HepG2 (cell line): ENCODE data around the gene ANKRD44. TPM values are rescaled to one million over a fixed set of nuclear protein-coding genes. Genes with fewer than 3 reads are reported as not detected.

ENCODE experiments used
- ATAC-seq: fragments of 200-7000 bp; cut with Tn5 transposase; 3 replicates; pipeline ENCODE4 v1.9.1; 2020; ENCODE audit warnings: mild to moderate bottlenecking, moderate library complexity
- BruUV-seq: library from RNA; stranded (reverse); fragments of 400-500 nt; replicated peaks from 2 replicates; lab custom pipeline; 2021; lab: Mats Ljungman, UMichigan
- CTCF ChIA-PET: fragments of 300-600 bp; formaldehyde crosslinking; extraction: SDS; loops from one replicate; lab custom pipeline; 2021; ENCODE audit warnings: low total read pairs, inconsistent platforms, low intra/inter-chr PET ratio; lab: Yijun Ruan, JAX
- POLR2A ChIA-PET: fragments of 350-600 bp; sonication (Branson Sonifier 250); formaldehyde crosslinking; loops from one replicate; lab custom pipeline; 2020; ENCODE audit warnings: antibody characterized with exemption, inconsistent platforms; lab: Yijun Ruan, JAX
- DNase-seq: peaks from one replicate; pipeline ENCODE4 v3.0.0-alpha.2; 2015; ENCODE audit warnings: low spot score
- FAIRE-seq: peaks from 3 replicates; lab custom pipeline; 2011; peaks lifted over from hg19 to GRCh38; lab: Jason Lieb, UNC
- H2AFZ ChIP-seq: one replicate; pipeline ENCODE4 v1.6.1; 2011; ENCODE audit warnings: low read length, inconsistent platforms
- H3K27ac ChIP-seq: fragments of 300-600 bp; 3 replicates; pipeline ENCODE4 v1.8.0; 2011; ENCODE audit warnings: mixed run types, mild to moderate bottlenecking, mixed read lengths, low read length, inconsistent platforms; ENCODE audit not compliant: insufficient read depth; ENCODE audit errors: extremely low read length
- H3K27me3 ChIP-seq, 2 experiments: fragments of 200-600 bp in 1 of 2; 2 replicates in 1 of 2; 3 replicates in 1 of 2; pipeline versions ENCODE4 v1.6.0 to v1.8.0; 2011; ENCODE audit warnings: low read length in 2 of 2, mild to moderate bottlenecking in 2 of 2, moderate library complexity in 2 of 2, inconsistent platforms in 1 of 2; ENCODE audit not compliant: insufficient read depth in 2 of 2, control insufficient read depth in 1 of 2
- H3K36me3 ChIP-seq, 2 experiments: fragments of 200-600 bp in 1 of 2; replicated peaks in 1 of 2; 2 replicates in 1 of 2; 3 replicates in 1 of 2; pipeline versions ENCODE4 v1.5.1 to v1.8.0; 2011; ENCODE audit warnings: low read length in 2 of 2, inconsistent platforms in 1 of 2; ENCODE audit not compliant: insufficient read depth in 2 of 2, control insufficient read depth in 1 of 2
- H3K4me1 ChIP-seq: 2 replicates; pipeline ENCODE4 v1.5.1; 2012; ENCODE audit warnings: low read length, inconsistent platforms; ENCODE audit not compliant: insufficient read depth
- H3K4me2 ChIP-seq: 2 replicates; pipeline ENCODE4 v1.6.0; 2011; ENCODE audit warnings: low read depth, low read length, inconsistent platforms
- H3K4me3 ChIP-seq, 3 experiments: fragments of 200-600 bp in 1 of 3; sonication (generic), shearing (Covaris generic) in 1 of 3; replicated peaks in 1 of 3; 2 replicates each; pipeline ENCODE4 v1.5.1; 2011 to 2016; ENCODE audit warnings: low read length in 3 of 3, inconsistent platforms in 2 of 3, low read depth in 2 of 3, mild to moderate bottlenecking in 2 of 3, control low read depth in 1 of 3, mixed read lengths in 1 of 3; ENCODE audit not compliant: insufficient read depth in 1 of 3
- H3K79me2 ChIP-seq: one replicate; pipeline ENCODE4 v1.6.1; 2011; ENCODE audit warnings: low read length, inconsistent platforms; ENCODE audit not compliant: insufficient read depth
- H3K9ac ChIP-seq: 2 replicates; pipeline ENCODE4 v1.6.0; 2011; ENCODE audit warnings: mild to moderate bottlenecking, low read depth, low read length, inconsistent platforms; ENCODE audit not compliant: insufficient read depth
- H3K9me3 ChIP-seq: 2 replicates; pipeline ENCODE4 v1.5.1; 2012; ENCODE audit warnings: mild to moderate bottlenecking, low read length
- H4K20me1 ChIP-seq: 2 replicates; pipeline ENCODE4 v1.6.0; 2011; ENCODE audit warnings: inconsistent platforms, mild to moderate bottlenecking, low read length, moderate library complexity; ENCODE audit not compliant: insufficient read depth
- CEBPB ChIP-seq: IDR thresholded peaks from 2 replicates; pipeline ENCODE4 v1.6.1; 2011; ENCODE audit warnings: low read depth, low read length, improper control_type of control experiment, borderline replicate concordance
- KDM5A ChIP-seq: fragments of 200-600 bp; sonication (generic); IDR thresholded peaks from 2 replicates; pipeline ENCODE4 v1.7.0; 2018; ENCODE audit warnings: antibody characterized with exemption, mild to moderate bottlenecking, low read length, borderline replicate concordance
- NFKBIZ ChIP-seq: IDR thresholded peaks from 2 replicates; pipeline ENCODE4 v1.6.1; 2018; ENCODE audit warnings: missing genetic modification reagents, missing compliant biosample characterization
- PCBP2 ChIP-seq: fragments of 200-400 bp; formaldehyde crosslinking; optimal IDR thresholded peaks from 2 replicates; pipeline ENCODE3; 2018; ENCODE audit warnings: low read length, low read depth; ENCODE audit not compliant: poor library complexity, severe bottlenecking
- ZNF234 ChIP-seq: sonication (generic); formaldehyde crosslinking; conservative IDR thresholded peaks from 2 replicates; pipeline ENCODE4 v1.5.1; 2020; ENCODE audit warnings: mild to moderate bottlenecking, missing genetic modification reagents
- WGBS: methylation state at CpG from one replicate; pipeline ENCODE4 v1.1.6; 2017; ENCODE audit warnings: low lambda C conversion rate; 5-methylcytosine and 5-hydroxymethylcytosine counted together
- in situ Hi-C: cut with HindIII; loops from 2 replicates; pipeline ENCODE4 v1.10.0; 2017; ENCODE audit warnings: low pct_unique_long_range_greater_than_20kb; ENCODE audit not compliant: extremely low pct_ligation_motif_present
- intact Hi-C: fragments of 100-400 bp; cut with micrococcal nuclease; formaldehyde crosslinking; loops from one replicate; pipeline ENCODE4 v1.10.0; 2022; ENCODE audit not compliant: unreplicated experiment
- polyA plus RNA-seq, 8 experiments: library from polyadenylated mRNA; depleted of rRNA in 3 of 8; stranded (reverse) in 7 of 8; unstranded in 1 of 8; fragments of >200 nt; fragmentation: Illumina TruSeq in 4 of 8; extraction: Trizol in 4 of 8; gene quantifications; 2 replicates each; pipeline versions ENCODE4 v1.2.1 to v1.2.3, GENCODE V29; 2011 to 2016; ENCODE audit warnings: low read depth in 4 of 8, missing spikeins in 1 of 8, mixed read lengths in 1 of 8; ENCODE audit not compliant: insufficient read depth in 1 of 8
- total RNA-seq, 5 experiments: library from RNA; depleted of rRNA; stranded (reverse); fragments of >200 nt; fragmentation: Illumina TruSeq; extraction: Trizol; gene quantifications; 2 replicates each; pipeline ENCODE4 v1.2.3, GENCODE V29; 2016; ENCODE audit warnings: low read depth in 1 of 5
- TF ChIP-seq, protein P1 (sequence below): sonication (generic); formaldehyde crosslinking; conservative IDR thresholded peaks from 2 replicates; pipeline ENCODE4 v1.4.0; 2020; ENCODE audit warnings: missing genetic modification reagents
- TF ChIP-seq, protein P2 (sequence below): IDR thresholded peaks from 2 replicates; pipeline ENCODE4 v1.6.1; 2016; ENCODE audit warnings: low read depth, missing genetic modification reagents, missing compliant biosample characterization

The ANKRD44 gene
- total and polyA plus RNA-seq, 2 of the 13 experiments (the other 11 are each of a cell fraction or from before 2014, with no cell fraction given): 0.04 to 0.11 TPM

DNA sequence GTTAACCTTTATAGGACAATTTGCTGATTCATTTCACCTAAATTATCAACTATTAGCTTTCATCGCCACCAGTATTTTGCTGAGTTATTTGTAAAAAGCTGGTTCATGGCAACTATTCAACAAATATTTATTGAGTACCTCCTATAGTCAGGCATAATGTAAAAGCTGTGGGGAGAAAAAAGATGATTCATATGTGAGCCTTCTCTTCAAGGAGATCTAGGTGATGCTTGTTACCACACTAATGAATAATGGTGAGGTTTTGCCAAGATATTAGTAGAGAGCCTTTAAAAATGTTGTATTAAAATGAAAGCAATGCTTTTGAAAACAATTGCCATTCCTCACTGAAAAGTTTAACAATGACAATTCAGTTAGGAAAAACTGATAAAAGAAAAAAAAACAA, 187.8 kb downstream of the ANKRD44 start:
- POLR2A ChIA-PET: no interaction called here
- H3K9me3 ChIP-seq: no peaks in the 10 kb centered on the region
- FAIRE-seq: no peak
- no peak overlapping the region for H2AFZ ChIP-seq
- TF ChIP-seq PCBP2 (no peak), KDM5A (no peak), ZNF234 (CRISPR knock-in tag) (no peak), NFKBIZ (no peak)
- TF ChIP-seq, protein P1, sequence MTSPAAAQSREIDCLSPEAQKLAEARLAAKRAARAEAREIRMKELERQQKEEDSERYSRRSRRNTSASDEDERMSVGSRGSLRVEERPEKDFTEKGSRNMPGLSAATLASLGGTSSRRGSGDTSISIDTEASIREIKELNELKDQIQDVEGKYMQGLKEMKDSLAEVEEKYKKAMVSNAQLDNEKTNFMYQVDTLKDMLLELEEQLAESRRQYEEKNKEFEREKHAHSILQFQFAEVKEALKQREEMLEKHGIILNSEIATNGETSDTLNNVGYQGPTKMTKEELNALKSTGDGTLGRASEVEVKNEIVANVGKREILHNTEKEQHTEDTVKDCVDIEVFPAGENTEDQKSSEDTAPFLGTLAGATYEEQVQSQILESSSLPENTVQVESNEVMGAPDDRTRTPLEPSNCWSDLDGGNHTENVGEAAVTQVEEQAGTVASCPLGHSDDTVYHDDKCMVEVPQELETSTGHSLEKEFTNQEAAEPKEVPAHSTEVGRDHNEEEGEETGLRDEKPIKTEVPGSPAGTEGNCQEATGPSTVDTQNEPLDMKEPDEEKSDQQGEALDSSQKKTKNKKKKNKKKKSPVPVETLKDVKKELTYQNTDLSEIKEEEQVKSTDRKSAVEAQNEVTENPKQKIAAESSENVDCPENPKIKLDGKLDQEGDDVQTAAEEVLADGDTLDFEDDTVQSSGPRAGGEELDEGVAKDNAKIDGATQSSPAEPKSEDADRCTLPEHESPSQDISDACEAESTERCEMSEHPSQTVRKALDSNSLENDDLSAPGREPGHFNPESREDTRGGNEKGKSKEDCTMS (CRISPR knock-in tag): no peak
- CTCF ChIA-PET: no interaction called here
- H3K27me3 ChIP-seq: peaks cover 2 to 9% of the 10 kb centered on the region in 2 experiments; a peak in 3 of 5 replicates
- no peaks in the 10 kb centered on the region for H3K4me1 ChIP-seq
- intact Hi-C loops (no loop called here), in situ Hi-C loops (no loop called here)
- ATAC-seq: no peak
- H3K36me3 ChIP-seq: no peaks in the 10 kb centered on the region
- H4K20me1 ChIP-seq: no peaks in the 10 kb centered on the region
- WGBS: 66% methylated on average over 1 of the region's 1 CpG
- H3K27ac ChIP-seq: no peak overlapping the region
- no peaks in the 10 kb centered on the region for H3K79me2 ChIP-seq
- DNase-seq: no peak
- H3K4me2 ChIP-seq: no peak overlapping the region
- no peak overlapping the region for H3K9ac ChIP-seq
- no peak overlapping the region for H3K4me3 ChIP-seq
- BruUV-seq: no TSS peak

DNA sequence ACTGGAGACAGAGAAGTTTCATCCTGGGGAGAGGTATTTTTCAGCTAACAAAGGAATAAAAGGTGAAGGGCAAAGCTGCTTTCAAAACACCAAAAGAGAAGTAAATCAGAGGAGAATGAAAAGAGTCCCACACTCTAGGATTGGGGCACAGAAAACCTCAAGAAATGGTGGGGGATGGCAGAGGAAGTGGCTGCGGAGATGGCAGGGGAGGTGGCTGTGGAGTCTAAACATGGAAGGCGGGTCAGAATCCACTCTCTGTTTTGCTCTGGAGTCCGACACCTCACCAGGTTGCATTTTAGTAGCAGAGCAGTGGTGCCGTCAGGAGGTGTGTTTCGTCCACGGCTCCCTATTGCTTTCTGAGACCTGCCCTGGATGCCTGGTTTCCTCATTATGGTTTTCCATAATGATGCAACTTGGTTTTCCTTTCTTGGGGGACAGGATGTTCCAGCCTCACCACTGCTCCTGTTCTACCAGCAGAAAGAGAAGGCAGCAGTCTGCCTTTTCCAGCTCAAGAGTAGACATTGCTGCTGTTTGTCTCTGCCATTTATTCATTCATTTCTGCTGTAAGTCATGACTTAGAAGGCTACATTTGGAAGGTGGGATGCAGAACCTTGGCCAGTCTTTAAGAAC, 188.7 kb downstream of the ANKRD44 start:
- intact Hi-C loops: no loop called here
- POLR2A ChIA-PET: no interaction called here

More for the DNA sequence above, 188.7 kb downstream of the ANKRD44 start:
- Histone ChIP-seq H2AFZ (no peak overlapping the region), H3K27ac (no peak overlapping the region), H3K9me3 (no peaks in the 10 kb centered on the region), H3K4me1 (no peaks in the 10 kb centered on the region), H3K27me3 (peaks cover 2 to 9% of the 10 kb centered on the region in 2 experiments; a peak in 3 of 5 replicates), H3K9ac (no peak overlapping the region), H3K4me2 (no peak overlapping the region), H3K79me2 (no peaks in the 10 kb centered on the region), H3K4me3 (no peak overlapping the region), H3K36me3 (no peaks in the 10 kb centered on the region), H4K20me1 (no peaks in the 10 kb centered on the region)
- TF ChIP-seq, protein P2, sequence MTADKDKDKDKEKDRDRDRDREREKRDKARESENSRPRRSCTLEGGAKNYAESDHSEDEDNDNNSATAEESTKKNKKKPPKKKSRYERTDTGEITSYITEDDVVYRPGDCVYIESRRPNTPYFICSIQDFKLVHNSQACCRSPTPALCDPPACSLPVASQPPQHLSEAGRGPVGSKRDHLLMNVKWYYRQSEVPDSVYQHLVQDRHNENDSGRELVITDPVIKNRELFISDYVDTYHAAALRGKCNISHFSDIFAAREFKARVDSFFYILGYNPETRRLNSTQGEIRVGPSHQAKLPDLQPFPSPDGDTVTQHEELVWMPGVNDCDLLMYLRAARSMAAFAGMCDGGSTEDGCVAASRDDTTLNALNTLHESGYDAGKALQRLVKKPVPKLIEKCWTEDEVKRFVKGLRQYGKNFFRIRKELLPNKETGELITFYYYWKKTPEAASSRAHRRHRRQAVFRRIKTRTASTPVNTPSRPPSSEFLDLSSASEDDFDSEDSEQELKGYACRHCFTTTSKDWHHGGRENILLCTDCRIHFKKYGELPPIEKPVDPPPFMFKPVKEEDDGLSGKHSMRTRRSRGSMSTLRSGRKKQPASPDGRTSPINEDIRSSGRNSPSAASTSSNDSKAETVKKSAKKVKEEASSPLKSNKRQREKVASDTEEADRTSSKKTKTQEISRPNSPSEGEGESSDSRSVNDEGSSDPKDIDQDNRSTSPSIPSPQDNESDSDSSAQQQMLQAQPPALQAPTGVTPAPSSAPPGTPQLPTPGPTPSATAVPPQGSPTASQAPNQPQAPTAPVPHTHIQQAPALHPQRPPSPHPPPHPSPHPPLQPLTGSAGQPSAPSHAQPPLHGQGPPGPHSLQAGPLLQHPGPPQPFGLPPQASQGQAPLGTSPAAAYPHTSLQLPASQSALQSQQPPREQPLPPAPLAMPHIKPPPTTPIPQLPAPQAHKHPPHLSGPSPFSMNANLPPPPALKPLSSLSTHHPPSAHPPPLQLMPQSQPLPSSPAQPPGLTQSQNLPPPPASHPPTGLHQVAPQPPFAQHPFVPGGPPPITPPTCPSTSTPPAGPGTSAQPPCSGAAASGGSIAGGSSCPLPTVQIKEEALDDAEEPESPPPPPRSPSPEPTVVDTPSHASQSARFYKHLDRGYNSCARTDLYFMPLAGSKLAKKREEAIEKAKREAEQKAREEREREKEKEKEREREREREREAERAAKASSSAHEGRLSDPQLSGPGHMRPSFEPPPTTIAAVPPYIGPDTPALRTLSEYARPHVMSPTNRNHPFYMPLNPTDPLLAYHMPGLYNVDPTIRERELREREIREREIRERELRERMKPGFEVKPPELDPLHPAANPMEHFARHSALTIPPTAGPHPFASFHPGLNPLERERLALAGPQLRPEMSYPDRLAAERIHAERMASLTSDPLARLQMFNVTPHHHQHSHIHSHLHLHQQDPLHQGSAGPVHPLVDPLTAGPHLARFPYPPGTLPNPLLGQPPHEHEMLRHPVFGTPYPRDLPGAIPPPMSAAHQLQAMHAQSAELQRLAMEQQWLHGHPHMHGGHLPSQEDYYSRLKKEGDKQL: no peak
- TF ChIP-seq CEBPB: peak; percentile 30; the same call in 1 of the 2 replicates
- no peak for DNase-seq
- BruUV-seq: no TSS peak
- in situ Hi-C loops: no loop called here
- CTCF ChIA-PET: no interaction called here
- whole genome bisulfite sequencing: 26% methylated on average over 6 of the region's 6 CpGs
- FAIRE-seq: no peak
- ATAC-seq: no peak
